GM23338 (cell line): ENCODE measurements around the gene DNAAF8. TPM values are rescaled to one million over a fixed set of nuclear protein-coding genes. Genes with fewer than 3 reads are reported as not detected.

ENCODE experiments used
- ATAC-seq: fragments of 200-7000 bp; cut with Tn5 transposase; 3 replicates; pipeline ENCODE4 v1.9.1; 2020
- DNase-seq: peaks from one replicate; pipeline ENCODE4 v3.0.0-alpha.2; 2015; ENCODE audit warnings: low spot score
- H2AFZ ChIP-seq: fragments of 200-600 bp; sonication (generic); 2 replicates; pipeline ENCODE4 v1.8.0; 2016; ENCODE audit warnings: antibody characterized with exemption, mild to moderate bottlenecking, moderate library complexity
- H3F3A ChIP-seq: fragments of 200-600 bp; sonication (generic); replicated peaks from 2 replicates; pipeline ENCODE4 v1.8.0; 2017; ENCODE audit warnings: antibody characterized with exemption, mixed run types, low read depth
- H3K27ac ChIP-seq: fragments of 200-600 bp; sonication (generic); 2 replicates; pipeline ENCODE4 v1.6.1; 2016; ENCODE audit warnings: low read depth
- H3K27me3 ChIP-seq: fragments of 200-600 bp; sonication (generic); 2 replicates; pipeline ENCODE4 v1.8.0; 2016; ENCODE audit warnings: mild to moderate bottlenecking, mixed run types, moderate library complexity; ENCODE audit not compliant: insufficient read depth
- H3K36me3 ChIP-seq: fragments of 200-600 bp; sonication (generic); 2 replicates; pipeline ENCODE4 v1.8.0; 2016; ENCODE audit warnings: mild to moderate bottlenecking; ENCODE audit not compliant: insufficient read depth
- H3K4me1 ChIP-seq: fragments of 200-600 bp; sonication (generic); 2 replicates; pipeline ENCODE4 v1.8.0; 2016; ENCODE audit warnings: mild to moderate bottlenecking, moderate library complexity; ENCODE audit not compliant: insufficient read depth
- H3K4me2 ChIP-seq: fragments of 200-600 bp; sonication (generic); 2 replicates; pipeline ENCODE4 v1.7.1; 2017; ENCODE audit warnings: mixed run types
- H3K4me3 ChIP-seq: fragments of 200-600 bp; sonication (generic); 2 replicates; pipeline ENCODE4 v1.6.1; 2016; ENCODE audit warnings: mixed run types
- H3K79me2 ChIP-seq: fragments of 200-600 bp; sonication (generic); replicated peaks from 2 replicates; pipeline ENCODE4 v1.8.0; 2017; ENCODE audit warnings: mild to moderate bottlenecking; ENCODE audit not compliant: insufficient read depth
- H3K9me2 ChIP-seq: fragments of 200-600 bp; sonication (generic); 2 replicates; pipeline ENCODE4 v1.8.0; 2017; ENCODE audit not compliant: insufficient read depth
- H4K20me1 ChIP-seq: fragments of 200-600 bp; sonication (generic); replicated peaks from 2 replicates; pipeline ENCODE4 v1.8.0; 2017; ENCODE audit warnings: mild to moderate bottlenecking; ENCODE audit not compliant: insufficient read depth
- H3K27ac Mint-ChIP-seq: 2 replicates; pipeline ENCODE4 v1.8.0; 2020; ENCODE audit warnings: inconsistent platforms, mild to moderate bottlenecking, moderate library complexity, mixed read lengths
- H3K27me3 Mint-ChIP-seq: 3 replicates; pipeline ENCODE4 v1.8.0; 2022; ENCODE audit warnings: low read depth, mild to moderate bottlenecking, moderate library complexity, mixed read lengths, inconsistent platforms; ENCODE audit not compliant: insufficient read depth, poor library complexity
- H3K36me3 Mint-ChIP-seq: 3 replicates; pipeline ENCODE4 v1.8.0; 2021; ENCODE audit warnings: low read depth, mild to moderate bottlenecking, inconsistent platforms, moderate library complexity, mixed read lengths
- H3K4me1 Mint-ChIP-seq: 3 replicates; pipeline ENCODE4 v1.8.0; 2020; ENCODE audit warnings: mild to moderate bottlenecking, inconsistent platforms, mixed read lengths
- H3K4me3 Mint-ChIP-seq: 3 replicates; pipeline ENCODE4 v1.8.0; 2021; ENCODE audit warnings: moderate library complexity, mild to moderate bottlenecking, inconsistent platforms, mixed read lengths
- H3K9me3 Mint-ChIP-seq: 3 replicates; pipeline ENCODE4 v1.8.0; 2020; ENCODE audit warnings: moderate library complexity, mild to moderate bottlenecking, inconsistent platforms, mixed read lengths
- CREB1 ChIP-seq: fragments of 250-450 bp; sonication (Bioruptor Pico); IDR thresholded peaks from 2 replicates; pipeline ENCODE4 v1.5.0; 2020; ENCODE audit warnings: low read depth, mild to moderate bottlenecking, moderate library complexity
- CTCF ChIP-seq, 2 experiments: fragments of 200-600 bp in 1 of 2; sonication (generic) in 1 of 2; conservative IDR thresholded peaks; 2 replicates each; pipeline versions ENCODE4 v1.5.1 to v1.6.1; 2016 to 2017; ENCODE audit warnings: antibody characterized with exemption in 2 of 2, low read depth in 2 of 2, mild to moderate bottlenecking in 2 of 2, moderate library complexity in 1 of 2
- EZH2 ChIP-seq: fragments of 200-600 bp; sonication (generic); IDR thresholded peaks from one replicate; pipeline ENCODE4 v1.8.0; 2017; ENCODE audit warnings: antibody characterized with exemption, mild to moderate bottlenecking, low read depth; ENCODE audit not compliant: unreplicated experiment
- JUNB ChIP-seq: IDR thresholded peaks from one replicate; pipeline ENCODE4 v1.6.1; 2016; ENCODE audit warnings: antibody characterized with exemption; ENCODE audit not compliant: unreplicated experiment
- NANOG ChIP-seq: IDR thresholded peaks from 2 replicates; pipeline ENCODE4 v1.6.1; 2016; ENCODE audit warnings: antibody characterized with exemption, borderline replicate concordance
- POLR2AphosphoS5 ChIP-seq: IDR thresholded peaks from 2 replicates; pipeline ENCODE4 v1.6.1; 2016; ENCODE audit warnings: antibody characterized with exemption, low read depth
- REST ChIP-seq: IDR thresholded peaks from one replicate; pipeline ENCODE4 v1.6.1; 2018; ENCODE audit warnings: antibody characterized with exemption; ENCODE audit not compliant: unreplicated experiment
- STAT1 ChIP-seq: IDR thresholded peaks from one replicate; pipeline ENCODE4 v1.6.1; 2016; ENCODE audit warnings: antibody characterized with exemption; ENCODE audit not compliant: unreplicated experiment
- ZNF114 ChIP-seq: fragments of 250-450 bp; sonication (Bioruptor Pico); IDR thresholded peaks from 2 replicates; pipeline ENCODE4 v1.5.0; 2020; ENCODE audit warnings: mild to moderate bottlenecking, moderate library complexity
- ZNF462 ChIP-seq: fragments of 250-450 bp; sonication (Bioruptor Pico); IDR thresholded peaks from 2 replicates; pipeline ENCODE4 v1.5.0; 2020; ENCODE audit warnings: mild to moderate bottlenecking, moderate library complexity
- polyA plus RNA-seq: library from polyadenylated mRNA; unstranded; fragments of >200 nt; fragmentation: Nextera tagmentation; extraction: Ambion mirVana; gene quantifications from 2 replicates; pipeline ENCODE4 v1.2.1, GENCODE V29; 2016
- total RNA-seq: library from RNA; depleted of rRNA; stranded (reverse); fragments of >200 nt; shearing (Covaris generic); gene quantifications from 2 replicates; pipeline ENCODE4 v1.2.3, GENCODE V29; 2014

Gene DNAAF8
- total and polyA plus RNA-seq, 2 experiments from 2014 or later = 0.34 to 1.3 TPM

GRCh38 chr16:4697848-4698291, 36.5 kb upstream of the DNAAF8 start:
- Mint-ChIP-seq H3K4me3 (no peak overlapping the region), H3K9me3 (no peaks in the 10 kb centered on the region; the same call in 2 of the 3 replicates), H3K36me3 (peaks cover 44% of the 10 kb centered on the region), H3K27me3 (peaks cover 9% of the 10 kb centered on the region), H3K4me1 (peaks cover 6% of the 10 kb centered on the region; the same call in 1 of the 3 replicates), H3K27ac (no peak overlapping the region)
- Histone ChIP-seq H2AFZ (no peak overlapping the region), H3K4me1 (no peaks in the 10 kb centered on the region; the same call in 1 of the 2 replicates), H3K79me2 (no peaks in the 10 kb centered on the region), H3K27ac (no peak overlapping the region), H3K4me2 (no peak overlapping the region), H4K20me1 (no peaks in the 10 kb centered on the region; the same call in 1 of the 2 replicates), H3K27me3 (no peaks in the 10 kb centered on the region), H3K4me3 (no peak overlapping the region), H3K9me2 (no peaks in the 10 kb centered on the region), H3K36me3 (peaks cover 9% of the 10 kb centered on the region; the same call in 1 of the 2 replicates), H3F3A (peaks cover 5% of the 10 kb centered on the region)
- TF ChIP-seq EZH2 (no peak), ZNF462 (CRISPR knock-in tag) (no peak), JUNB (no peak), REST (no peak), POLR2AphosphoS5 (no peak), CREB1 (CRISPR knock-in tag) (no peak), CTCF (conservative IDR thresholded peaks at IDR 0.05; ENCODE audit: low read depth in 2 of 2) (no peak), NANOG (no peak), ZNF114 (CRISPR knock-in tag) (no peak), STAT1 (no peak)
- ATAC-seq = no peak
- DNase-seq = no peak
